ENCODE data around the gene XXYLT1. TPM values are rescaled to one million over a fixed set of nuclear protein-coding genes. Genes with fewer than 3 reads are reported as not detected.

Gene XXYLT1
- total RNA-seq, 1 donor: 21.0 TPM

DNA sequence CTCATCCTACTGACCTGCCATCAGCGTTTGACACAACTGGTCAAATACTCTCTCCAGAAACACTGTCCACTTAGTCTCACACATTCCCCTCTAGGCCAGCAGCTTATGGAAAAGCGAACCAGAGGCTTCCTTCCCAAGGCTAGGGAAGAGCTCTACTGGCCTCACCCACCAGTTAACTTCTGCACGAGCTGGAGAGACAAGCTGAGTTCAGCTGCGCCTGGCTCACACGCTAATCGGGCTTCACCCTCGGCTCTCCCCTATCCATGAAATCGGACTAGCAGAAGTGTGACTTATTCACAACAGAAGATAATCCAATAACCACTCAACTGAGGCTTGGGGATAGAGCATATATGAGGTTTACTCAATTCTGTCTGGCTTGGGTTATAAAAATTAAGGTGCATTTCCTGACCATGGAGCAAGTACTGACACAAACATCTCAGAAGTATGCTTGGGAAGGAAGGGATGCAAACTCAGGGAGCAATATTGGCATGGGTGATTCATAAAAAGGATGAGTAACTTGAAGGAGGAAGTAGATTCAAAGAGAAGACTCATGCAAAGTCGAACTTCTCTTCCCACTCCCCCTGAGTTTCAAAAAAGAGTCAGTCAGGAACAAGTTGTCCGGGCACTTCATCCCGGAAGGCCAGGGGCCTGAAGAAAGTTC lies 73.1 kb downstream of the XXYLT1 start:
- no peak overlapping the region for H3K4me3 ChIP-seq (ENCODE audit: low read depth, low read length)
- peak; percentile 20 for DNase-seq (ENCODE audit: low read depth)
- TF ChIP-seq, protein P1, sequence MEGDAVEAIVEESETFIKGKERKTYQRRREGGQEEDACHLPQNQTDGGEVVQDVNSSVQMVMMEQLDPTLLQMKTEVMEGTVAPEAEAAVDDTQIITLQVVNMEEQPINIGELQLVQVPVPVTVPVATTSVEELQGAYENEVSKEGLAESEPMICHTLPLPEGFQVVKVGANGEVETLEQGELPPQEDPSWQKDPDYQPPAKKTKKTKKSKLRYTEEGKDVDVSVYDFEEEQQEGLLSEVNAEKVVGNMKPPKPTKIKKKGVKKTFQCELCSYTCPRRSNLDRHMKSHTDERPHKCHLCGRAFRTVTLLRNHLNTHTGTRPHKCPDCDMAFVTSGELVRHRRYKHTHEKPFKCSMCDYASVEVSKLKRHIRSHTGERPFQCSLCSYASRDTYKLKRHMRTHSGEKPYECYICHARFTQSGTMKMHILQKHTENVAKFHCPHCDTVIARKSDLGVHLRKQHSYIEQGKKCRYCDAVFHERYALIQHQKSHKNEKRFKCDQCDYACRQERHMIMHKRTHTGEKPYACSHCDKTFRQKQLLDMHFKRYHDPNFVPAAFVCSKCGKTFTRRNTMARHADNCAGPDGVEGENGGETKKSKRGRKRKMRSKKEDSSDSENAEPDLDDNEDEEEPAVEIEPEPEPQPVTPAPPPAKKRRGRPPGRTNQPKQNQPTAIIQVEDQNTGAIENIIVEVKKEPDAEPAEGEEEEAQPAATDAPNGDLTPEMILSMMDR (IDR thresholded peaks at IDR 0.05; ENCODE audit: insufficient read depth, low read length): no peak

DNA sequence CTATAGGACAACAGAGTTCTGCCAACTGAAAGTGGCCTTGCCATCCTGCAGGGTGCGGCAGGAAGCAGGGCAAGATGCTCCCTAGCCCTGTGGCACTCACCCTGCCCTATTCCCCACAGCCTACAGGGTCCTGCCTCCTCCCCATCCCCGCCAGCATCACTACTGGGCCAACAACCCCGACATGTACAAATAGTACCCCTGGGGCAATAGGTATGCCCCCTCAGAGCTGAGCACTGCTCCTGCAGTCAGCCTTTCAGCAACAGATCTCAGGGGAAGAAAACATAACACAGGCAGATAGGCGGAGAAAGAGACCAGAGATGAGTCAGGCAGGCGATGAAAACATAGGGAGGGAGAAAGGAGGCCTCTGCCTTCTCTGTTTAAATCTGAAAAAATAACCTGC lies 74.7 kb downstream of the XXYLT1 start:
- TF ChIP-seq, protein P1 (IDR thresholded peaks at IDR 0.05; ENCODE audit: insufficient read depth, low read length): peak; percentile 30
- peak; percentile 66 for DNase-seq (ENCODE audit: low read depth)
- no peak overlapping the region for H3K4me3 ChIP-seq (ENCODE audit: low read depth, low read length)

DNA sequence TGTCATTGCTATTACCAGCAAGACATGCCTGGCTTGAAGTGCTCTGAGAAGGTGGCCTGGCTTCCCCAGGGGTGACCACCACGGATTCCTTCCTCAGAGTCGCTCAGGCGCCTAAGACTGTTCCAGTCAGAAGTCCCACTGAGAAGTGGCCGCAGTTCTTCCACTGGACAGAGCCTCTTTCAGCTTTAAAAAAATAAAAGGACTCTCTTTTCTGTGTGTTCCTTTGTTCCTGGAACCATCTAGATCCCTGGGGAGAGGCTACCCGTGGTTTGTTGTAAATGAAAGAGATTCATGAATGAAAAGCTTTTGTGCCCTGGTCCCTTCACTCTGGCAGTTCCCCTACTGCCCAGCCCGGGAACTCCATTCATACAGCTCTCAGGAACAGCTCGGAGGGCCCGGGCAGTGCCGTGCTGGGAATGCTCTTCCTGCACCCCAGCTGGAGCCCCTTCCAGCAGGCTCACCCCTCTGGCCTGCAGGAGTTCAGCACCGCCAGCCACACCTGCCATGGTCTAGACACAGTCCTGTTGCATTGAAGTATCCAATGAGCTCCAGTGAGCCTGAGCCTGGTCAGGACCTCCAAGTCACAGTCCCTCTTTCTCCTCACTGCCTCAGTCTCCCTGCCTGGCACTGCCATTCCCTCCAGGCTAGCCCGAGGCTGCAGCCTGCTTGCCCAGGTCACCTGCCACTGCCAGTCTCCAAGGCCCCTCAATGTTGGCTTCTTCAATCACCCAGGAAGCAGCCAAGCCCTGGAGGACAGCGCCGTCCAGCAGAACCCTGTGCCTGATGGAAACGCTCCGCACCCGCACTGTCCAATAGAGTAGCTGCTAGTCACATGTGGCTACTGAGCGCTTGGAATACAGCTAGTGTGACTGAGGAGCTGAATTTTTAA lies 75.4 kb downstream of the XXYLT1 start:
- no peak for DNase-seq (ENCODE audit: low read depth)
- TF ChIP-seq, protein P1 (IDR thresholded peaks at IDR 0.05; ENCODE audit: insufficient read depth, low read length): no peak
- H3K4me3 ChIP-seq (ENCODE audit: low read depth, low read length): no peak overlapping the region

DNA sequence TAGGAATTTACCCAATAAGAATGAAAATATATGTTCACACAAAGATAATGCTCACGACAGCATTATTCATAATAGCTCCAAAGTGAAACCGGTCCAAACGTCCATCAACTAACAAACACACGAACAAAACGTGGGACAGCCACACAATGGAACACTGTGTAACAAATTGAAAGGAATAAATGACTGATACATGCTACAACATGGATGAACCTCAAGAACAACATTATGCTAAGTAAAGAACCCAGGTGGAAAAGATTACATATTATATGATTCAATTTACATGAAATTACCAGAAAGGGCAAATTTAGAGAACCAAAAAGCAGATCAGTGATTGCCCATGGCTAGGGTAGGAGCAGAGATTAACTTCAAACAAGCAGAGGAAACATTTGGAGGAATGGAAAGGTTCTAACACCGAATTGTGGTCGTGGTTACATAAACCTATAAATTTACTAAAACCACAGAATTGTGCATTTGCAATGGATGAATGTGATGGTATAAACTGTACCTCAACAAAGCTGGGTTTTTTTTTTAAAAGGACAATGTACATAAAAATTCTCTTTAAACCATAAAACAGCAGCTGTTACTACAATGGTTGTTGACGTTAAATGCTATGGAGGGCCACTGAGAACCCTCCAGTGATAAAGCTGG lies 76.3 kb downstream of the XXYLT1 start:
- DNase-seq (ENCODE audit: low read depth): no peak
- H3K4me3 ChIP-seq (ENCODE audit: low read depth, low read length): no peak overlapping the region
- TF ChIP-seq, protein P1 (IDR thresholded peaks at IDR 0.05; ENCODE audit: insufficient read depth, low read length): no peak

DNA sequence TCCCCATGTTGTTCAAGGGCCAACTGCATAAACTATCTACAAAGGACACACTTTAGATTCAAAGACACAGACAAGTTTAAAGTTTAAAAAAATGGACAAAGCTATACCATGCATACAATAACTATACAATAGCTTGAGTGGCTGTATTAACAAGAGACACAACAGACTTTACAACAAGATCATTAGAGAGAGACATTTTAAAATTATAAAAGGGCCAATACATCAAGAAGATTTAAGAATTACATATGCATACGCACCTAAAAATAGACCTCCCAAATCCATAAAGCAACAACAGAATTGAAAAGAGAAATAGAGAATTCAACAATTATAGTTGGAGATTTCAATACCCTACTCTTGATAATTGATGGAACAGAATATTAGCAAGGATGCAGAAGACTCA lies 79.4 kb downstream of the XXYLT1 start:
- TF ChIP-seq, protein P1 (IDR thresholded peaks at IDR 0.05; ENCODE audit: insufficient read depth, low read length): no peak
- no peak overlapping the region for H3K4me3 ChIP-seq (ENCODE audit: low read depth, low read length)
- DNase-seq (ENCODE audit: low read depth): no peak

DNA sequence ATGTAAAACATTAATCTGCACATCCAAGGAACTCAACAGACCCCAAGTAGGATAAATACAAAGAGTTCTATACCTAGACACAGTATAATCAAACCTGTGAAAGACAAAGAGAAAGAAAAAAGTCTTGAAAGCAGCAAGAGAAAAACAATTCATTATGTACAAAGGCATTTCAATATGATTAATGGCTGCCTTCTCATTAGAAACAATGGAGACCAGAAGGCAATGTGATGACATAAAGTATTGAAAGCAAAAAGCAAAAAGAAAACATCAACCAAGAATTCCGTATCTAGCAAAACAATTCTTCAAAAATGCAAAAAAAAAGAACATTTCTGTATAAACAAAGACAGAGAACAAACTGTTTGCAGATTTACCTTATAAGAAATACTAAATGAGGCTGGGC lies 81.1 kb downstream of the XXYLT1 start:
- DNase-seq (ENCODE audit: low read depth): no peak
- TF ChIP-seq, protein P1 (IDR thresholded peaks at IDR 0.05; ENCODE audit: insufficient read depth, low read length): no peak
- H3K4me3 ChIP-seq (ENCODE audit: low read depth, low read length): no peak overlapping the region
